ENCODE data around the gene AUNIP. TPM values are rescaled to one million over a fixed set of nuclear protein-coding genes. Genes with fewer than 3 reads are reported as not detected.

Gene AUNIP
- total and polyA plus RNA-seq, 2 experiments from 2014 or later = 20.9 to 21.9 TPM

DNA sequence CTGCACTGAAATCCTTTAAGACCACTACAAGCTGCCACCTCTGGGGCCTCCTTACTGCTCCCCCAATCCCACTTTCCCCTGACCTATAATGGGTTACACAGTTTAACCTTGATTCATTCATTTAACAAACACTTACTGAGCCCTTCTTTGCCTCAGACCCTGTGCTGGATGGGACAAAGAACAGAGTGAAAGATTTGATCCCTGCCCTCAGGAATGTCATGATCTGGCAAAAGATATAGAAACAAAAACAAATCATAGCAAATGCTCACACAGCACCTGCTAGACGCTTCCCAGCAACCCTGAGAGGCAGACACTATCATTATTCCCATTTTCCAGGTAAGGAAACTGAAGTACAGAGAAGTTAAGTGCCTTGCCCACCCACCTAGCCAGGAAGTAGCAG is 7.0 kb upstream of the AUNIP start:
- Histone ChIP-seq H3K4me1 (ENCODE audit: insufficient read depth) (peaks cover 24% of the 10 kb centered on the region), H3K9me2 (ENCODE audit: insufficient read depth) (no peaks in the 10 kb centered on the region), H3K4me3 (no peak overlapping the region), H3K27ac (ENCODE audit: low read depth) (no peak overlapping the region), H3K27me3 (ENCODE audit: insufficient read depth) (no peaks in the 10 kb centered on the region), H4K20me1 (replicated peaks; ENCODE audit: insufficient read depth) (no peaks in the 10 kb centered on the region), H3F3A (replicated peaks; ENCODE audit: low read depth) (no peaks in the 10 kb centered on the region), H3K36me3 (ENCODE audit: insufficient read depth) (no peaks in the 10 kb centered on the region), H2AFZ (no peak overlapping the region), H3K79me2 (replicated peaks; ENCODE audit: insufficient read depth) (no peaks in the 10 kb centered on the region), H3K4me2 (no peak overlapping the region)
- no peak for ATAC-seq
- TF ChIP-seq EZH2phosphoT487 (IDR thresholded peaks at IDR 0.05; ENCODE audit: unreplicated experiment) = no peak
- no peak for TF ChIP-seq EZH2 (IDR thresholded peaks at IDR 0.05; ENCODE audit: low read depth, unreplicated experiment)
- TF ChIP-seq NANOG (IDR thresholded peaks at IDR 0.05; ENCODE audit: borderline replicate concordance) = no peak
- no peak for TF ChIP-seq CREB1 (CRISPR knock-in tag; IDR thresholded peaks at IDR 0.05; ENCODE audit: low read depth)
- no peak for TF ChIP-seq JUNB (IDR thresholded peaks at IDR 0.05; ENCODE audit: unreplicated experiment)
- no peak for TF ChIP-seq ZNF331 (CRISPR knock-in tag; IDR thresholded peaks at IDR 0.05; ENCODE audit: low read depth)
- TF ChIP-seq, protein P1, sequence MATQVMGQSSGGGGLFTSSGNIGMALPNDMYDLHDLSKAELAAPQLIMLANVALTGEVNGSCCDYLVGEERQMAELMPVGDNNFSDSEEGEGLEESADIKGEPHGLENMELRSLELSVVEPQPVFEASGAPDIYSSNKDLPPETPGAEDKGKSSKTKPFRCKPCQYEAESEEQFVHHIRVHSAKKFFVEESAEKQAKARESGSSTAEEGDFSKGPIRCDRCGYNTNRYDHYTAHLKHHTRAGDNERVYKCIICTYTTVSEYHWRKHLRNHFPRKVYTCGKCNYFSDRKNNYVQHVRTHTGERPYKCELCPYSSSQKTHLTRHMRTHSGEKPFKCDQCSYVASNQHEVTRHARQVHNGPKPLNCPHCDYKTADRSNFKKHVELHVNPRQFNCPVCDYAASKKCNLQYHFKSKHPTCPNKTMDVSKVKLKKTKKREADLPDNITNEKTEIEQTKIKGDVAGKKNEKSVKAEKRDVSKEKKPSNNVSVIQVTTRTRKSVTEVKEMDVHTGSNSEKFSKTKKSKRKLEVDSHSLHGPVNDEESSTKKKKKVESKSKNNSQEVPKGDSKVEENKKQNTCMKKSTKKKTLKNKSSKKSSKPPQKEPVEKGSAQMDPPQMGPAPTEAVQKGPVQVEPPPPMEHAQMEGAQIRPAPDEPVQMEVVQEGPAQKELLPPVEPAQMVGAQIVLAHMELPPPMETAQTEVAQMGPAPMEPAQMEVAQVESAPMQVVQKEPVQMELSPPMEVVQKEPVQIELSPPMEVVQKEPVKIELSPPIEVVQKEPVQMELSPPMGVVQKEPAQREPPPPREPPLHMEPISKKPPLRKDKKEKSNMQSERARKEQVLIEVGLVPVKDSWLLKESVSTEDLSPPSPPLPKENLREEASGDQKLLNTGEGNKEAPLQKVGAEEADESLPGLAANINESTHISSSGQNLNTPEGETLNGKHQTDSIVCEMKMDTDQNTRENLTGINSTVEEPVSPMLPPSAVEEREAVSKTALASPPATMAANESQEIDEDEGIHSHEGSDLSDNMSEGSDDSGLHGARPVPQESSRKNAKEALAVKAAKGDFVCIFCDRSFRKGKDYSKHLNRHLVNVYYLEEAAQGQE (IDR thresholded peaks at IDR 0.05; ENCODE audit: unreplicated experiment) = no peak
- TF ChIP-seq POLR2AphosphoS5 (IDR thresholded peaks at IDR 0.05; ENCODE audit: low read depth) = no peak
- no peak for TF ChIP-seq ZNF114 (CRISPR knock-in tag; IDR thresholded peaks at IDR 0.05)
- TF ChIP-seq, protein P2, sequence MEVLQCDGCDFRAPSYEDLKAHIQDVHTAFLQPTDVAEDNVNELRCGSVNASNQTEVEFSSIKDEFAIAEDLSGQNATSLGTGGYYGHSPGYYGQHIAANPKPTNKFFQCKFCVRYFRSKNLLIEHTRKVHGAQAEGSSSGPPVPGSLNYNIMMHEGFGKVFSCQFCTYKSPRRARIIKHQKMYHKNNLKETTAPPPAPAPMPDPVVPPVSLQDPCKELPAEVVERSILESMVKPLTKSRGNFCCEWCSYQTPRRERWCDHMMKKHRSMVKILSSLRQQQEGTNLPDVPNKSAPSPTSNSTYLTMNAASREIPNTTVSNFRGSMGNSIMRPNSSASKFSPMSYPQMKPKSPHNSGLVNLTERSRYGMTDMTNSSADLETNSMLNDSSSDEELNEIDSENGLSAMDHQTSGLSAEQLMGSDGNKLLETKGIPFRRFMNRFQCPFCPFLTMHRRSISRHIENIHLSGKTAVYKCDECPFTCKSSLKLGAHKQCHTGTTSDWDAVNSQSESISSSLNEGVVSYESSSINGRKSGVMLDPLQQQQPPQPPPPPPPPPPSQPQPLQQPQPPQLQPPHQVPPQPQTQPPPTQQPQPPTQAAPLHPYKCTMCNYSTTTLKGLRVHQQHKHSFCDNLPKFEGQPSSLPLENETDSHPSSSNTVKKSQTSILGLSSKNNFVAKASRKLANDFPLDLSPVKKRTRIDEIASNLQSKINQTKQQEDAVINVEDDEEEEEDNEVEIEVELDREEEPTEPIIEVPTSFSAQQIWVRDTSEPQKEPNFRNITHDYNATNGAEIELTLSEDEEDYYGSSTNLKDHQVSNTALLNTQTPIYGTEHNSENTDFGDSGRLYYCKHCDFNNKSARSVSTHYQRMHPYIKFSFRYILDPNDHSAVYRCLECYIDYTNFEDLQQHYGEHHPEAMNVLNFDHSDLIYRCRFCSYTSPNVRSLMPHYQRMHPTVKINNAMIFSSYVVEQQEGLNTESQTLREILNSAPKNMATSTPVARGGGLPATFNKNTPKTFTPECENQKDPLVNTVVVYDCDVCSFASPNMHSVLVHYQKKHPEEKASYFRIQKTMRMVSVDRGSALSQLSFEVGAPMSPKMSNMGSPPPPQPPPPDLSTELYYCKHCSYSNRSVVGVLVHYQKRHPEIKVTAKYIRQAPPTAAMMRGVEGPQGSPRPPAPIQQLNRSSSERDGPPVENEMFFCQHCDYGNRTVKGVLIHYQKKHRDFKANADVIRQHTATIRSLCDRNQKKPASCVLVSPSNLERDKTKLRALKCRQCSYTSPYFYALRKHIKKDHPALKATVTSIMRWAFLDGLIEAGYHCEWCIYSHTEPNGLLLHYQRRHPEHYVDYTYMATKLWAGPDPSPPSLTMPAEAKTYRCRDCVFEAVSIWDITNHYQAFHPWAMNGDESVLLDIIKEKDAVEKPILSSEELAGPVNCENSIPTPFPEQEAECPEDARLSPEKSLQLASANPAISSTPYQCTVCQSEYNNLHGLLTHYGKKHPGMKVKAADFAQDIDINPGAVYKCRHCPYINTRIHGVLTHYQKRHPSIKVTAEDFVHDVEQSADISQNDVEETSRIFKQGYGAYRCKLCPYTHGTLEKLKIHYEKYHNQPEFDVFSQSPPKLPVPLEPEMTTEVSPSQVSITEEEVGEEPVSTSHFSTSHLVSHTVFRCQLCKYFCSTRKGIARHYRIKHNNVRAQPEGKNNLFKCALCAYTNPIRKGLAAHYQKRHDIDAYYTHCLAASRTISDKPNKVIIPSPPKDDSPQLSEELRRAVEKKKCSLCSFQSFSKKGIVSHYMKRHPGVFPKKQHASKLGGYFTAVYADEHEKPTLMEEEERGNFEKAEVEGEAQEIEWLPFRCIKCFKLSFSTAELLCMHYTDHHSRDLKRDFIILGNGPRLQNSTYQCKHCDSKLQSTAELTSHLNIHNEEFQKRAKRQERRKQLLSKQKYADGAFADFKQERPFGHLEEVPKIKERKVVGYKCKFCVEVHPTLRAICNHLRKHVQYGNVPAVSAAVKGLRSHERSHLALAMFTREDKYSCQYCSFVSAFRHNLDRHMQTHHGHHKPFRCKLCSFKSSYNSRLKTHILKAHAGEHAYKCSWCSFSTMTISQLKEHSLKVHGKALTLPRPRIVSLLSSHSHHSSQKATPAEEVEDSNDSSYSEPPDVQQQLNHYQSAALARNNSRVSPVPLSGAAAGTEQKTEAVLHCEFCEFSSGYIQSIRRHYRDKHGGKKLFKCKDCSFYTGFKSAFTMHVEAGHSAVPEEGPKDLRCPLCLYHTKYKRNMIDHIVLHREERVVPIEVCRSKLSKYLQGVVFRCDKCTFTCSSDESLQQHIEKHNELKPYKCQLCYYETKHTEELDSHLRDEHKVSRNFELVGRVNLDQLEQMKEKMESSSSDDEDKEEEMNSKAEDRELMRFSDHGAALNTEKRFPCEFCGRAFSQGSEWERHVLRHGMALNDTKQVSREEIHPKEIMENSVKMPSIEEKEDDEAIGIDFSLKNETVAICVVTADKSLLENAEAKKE (CRISPR knock-in tag; IDR thresholded peaks at IDR 0.05) = no peak
- TF ChIP-seq, protein P3, sequence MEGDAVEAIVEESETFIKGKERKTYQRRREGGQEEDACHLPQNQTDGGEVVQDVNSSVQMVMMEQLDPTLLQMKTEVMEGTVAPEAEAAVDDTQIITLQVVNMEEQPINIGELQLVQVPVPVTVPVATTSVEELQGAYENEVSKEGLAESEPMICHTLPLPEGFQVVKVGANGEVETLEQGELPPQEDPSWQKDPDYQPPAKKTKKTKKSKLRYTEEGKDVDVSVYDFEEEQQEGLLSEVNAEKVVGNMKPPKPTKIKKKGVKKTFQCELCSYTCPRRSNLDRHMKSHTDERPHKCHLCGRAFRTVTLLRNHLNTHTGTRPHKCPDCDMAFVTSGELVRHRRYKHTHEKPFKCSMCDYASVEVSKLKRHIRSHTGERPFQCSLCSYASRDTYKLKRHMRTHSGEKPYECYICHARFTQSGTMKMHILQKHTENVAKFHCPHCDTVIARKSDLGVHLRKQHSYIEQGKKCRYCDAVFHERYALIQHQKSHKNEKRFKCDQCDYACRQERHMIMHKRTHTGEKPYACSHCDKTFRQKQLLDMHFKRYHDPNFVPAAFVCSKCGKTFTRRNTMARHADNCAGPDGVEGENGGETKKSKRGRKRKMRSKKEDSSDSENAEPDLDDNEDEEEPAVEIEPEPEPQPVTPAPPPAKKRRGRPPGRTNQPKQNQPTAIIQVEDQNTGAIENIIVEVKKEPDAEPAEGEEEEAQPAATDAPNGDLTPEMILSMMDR (conservative IDR thresholded peaks at IDR 0.05; ENCODE audit: low read depth in 2 of 2) = no peak
- TF ChIP-seq, protein P4, sequence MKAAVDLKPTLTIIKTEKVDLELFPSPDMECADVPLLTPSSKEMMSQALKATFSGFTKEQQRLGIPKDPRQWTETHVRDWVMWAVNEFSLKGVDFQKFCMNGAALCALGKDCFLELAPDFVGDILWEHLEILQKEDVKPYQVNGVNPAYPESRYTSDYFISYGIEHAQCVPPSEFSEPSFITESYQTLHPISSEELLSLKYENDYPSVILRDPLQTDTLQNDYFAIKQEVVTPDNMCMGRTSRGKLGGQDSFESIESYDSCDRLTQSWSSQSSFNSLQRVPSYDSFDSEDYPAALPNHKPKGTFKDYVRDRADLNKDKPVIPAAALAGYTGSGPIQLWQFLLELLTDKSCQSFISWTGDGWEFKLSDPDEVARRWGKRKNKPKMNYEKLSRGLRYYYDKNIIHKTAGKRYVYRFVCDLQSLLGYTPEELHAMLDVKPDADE (IDR thresholded peaks at IDR 0.05) = no peak
- TF ChIP-seq STAT1 (IDR thresholded peaks at IDR 0.05; ENCODE audit: unreplicated experiment) = no peak
- Mint-ChIP-seq H3K4me1 (peaks cover 21% of the 10 kb centered on the region), H3K36me3 (ENCODE audit: low read depth) (peaks cover 2% of the 10 kb centered on the region; the same call in 1 of the 3 replicates), H3K27me3 (ENCODE audit: insufficient read depth, low read depth, poor library complexity) (no peaks in the 10 kb centered on the region), H3K4me3 (no peak overlapping the region), H3K9me3 (no peaks in the 10 kb centered on the region), H3K27ac (no peak overlapping the region; the same call in 1 of the 2 replicates)
- no peak for DNase-seq (ENCODE audit: low spot score)

Measured in GM23338 (cell line).